HL-60/S4 treated with phorbol 12-myristate 13-acetate at 8.2 ng/mL for 4 days and 3 days (cell line): ENCODE data around the gene RGS6.

Experiments
- in situ Hi-C: fragments of 300-500 bp; cut with MboI; formaldehyde crosslinking; loops from 2 replicates; pipeline ENCODE4 v1.15.0; 2022; ENCODE audit warnings: low sequenced_read_pairs

The RGS6 gene

GRCh38 chr14:72599579-72600470 lies 667.6 kb downstream of the RGS6 start:
- in situ Hi-C loops = no loop called here

GRCh38 chr14:72600551-72601330 lies 668.5 kb downstream of the RGS6 start:
- in situ Hi-C loops = no loop called here

- in situ Hi-C loops = no loop called here
Observed at GRCh38 chr14:72603639-72604038, 671.4 kb downstream of the RGS6 start.

- in situ Hi-C loops = no loop called here
Observed at GRCh38 chr14:72604133-72604532, 671.9 kb downstream of the RGS6 start.

GRCh38 chr14:72605096-72605920 lies 673.1 kb downstream of the RGS6 start:
- in situ Hi-C loops = no loop called here

- in situ Hi-C loops = no loop called here
Observed at GRCh38 chr14:72605921-72606220, 673.6 kb downstream of the RGS6 start.

- in situ Hi-C loops = no loop called here
Observed at GRCh38 chr14:72606879-72607278, 674.6 kb downstream of the RGS6 start.

- in situ Hi-C loops = no loop called here
Observed at GRCh38 chr14:72607386-72608130, 675.3 kb downstream of the RGS6 start.

GRCh38 chr14:72608391-72609204 lies 676.4 kb downstream of the RGS6 start:
- in situ Hi-C loops = no loop called here

- in situ Hi-C loops = no loop called here
Observed at GRCh38 chr14:72609205-72609916, 677.1 kb downstream of the RGS6 start.

GRCh38 chr14:72610096-72610830 lies 678.0 kb downstream of the RGS6 start:
- in situ Hi-C loops = no loop called here

- in situ Hi-C loops = no loop called here
Observed at GRCh38 chr14:72610831-72611200, 678.6 kb downstream of the RGS6 start.

- in situ Hi-C loops = no loop called here
Observed at GRCh38 chr14:72611506-72611905, 679.3 kb downstream of the RGS6 start.

- in situ Hi-C loops = no loop called here
Observed at GRCh38 chr14:72612041-72612440, 679.8 kb downstream of the RGS6 start.

GRCh38 chr14:72613231-72613974 lies 681.2 kb downstream of the RGS6 start:
- in situ Hi-C loops = no loop called here

GRCh38 chr14:72613975-72614319 lies 681.7 kb downstream of the RGS6 start:
- in situ Hi-C loops = no loop called here

- in situ Hi-C loops = no loop called here
Observed at GRCh38 chr14:72614365-72614764, 682.1 kb downstream of the RGS6 start.

GRCh38 chr14:72614891-72615415 lies 682.7 kb downstream of the RGS6 start:
- in situ Hi-C loops = no loop called here
